HG03469 (cell line): ENCODE results near the gene SARDH.

Experiments used
- ATAC-seq: cut with Tn5 transposase; IDR thresholded peaks from one replicate; pipeline ENCODE4 v1.9.1; 2021; ENCODE audit warnings: mild to moderate bottlenecking, moderate library complexity, moderate number of reproducible peaks; ENCODE audit not compliant: unreplicated experiment

Gene SARDH

GRCh38 chr9:133735415-133735775 is 2.8 kb downstream of the SARDH start:
- ATAC-seq, result no peak

- no peak for ATAC-seq
These were observed 3.4 kb downstream of the SARDH start for GRCh38 chr9:133734590-133735414.

GRCh38 chr9:133733796-133734533 is 4.2 kb downstream of the SARDH start:
- ATAC-seq, result no peak

GRCh38 chr9:133733421-133733795 is 4.7 kb downstream of the SARDH start:
- no peak for ATAC-seq

GRCh38 chr9:133732639-133733408 is 5.3 kb downstream of the SARDH start:
- ATAC-seq, result no peak

GRCh38 chr9:133731876-133732638 is 6.1 kb downstream of the SARDH start:
- no peak for ATAC-seq

GRCh38 chr9:133730994-133731715 is 7.0 kb downstream of the SARDH start:
- no peak for ATAC-seq

GRCh38 chr9:133729617-133730281 is 8.4 kb downstream of the SARDH start:
- no peak for ATAC-seq

GRCh38 chr9:133728856-133729616 is 9.1 kb downstream of the SARDH start:
- no peak for ATAC-seq

GRCh38 chr9:133727876-133728441 is 10.2 kb downstream of the SARDH start:
- ATAC-seq, result no peak

- no peak for ATAC-seq
These were observed 10.8 kb downstream of the SARDH start for GRCh38 chr9:133727277-133727875.

- no peak for ATAC-seq
These were observed 11.5 kb downstream of the SARDH start for GRCh38 chr9:133726401-133727276.

GRCh38 chr9:133725886-133726285 is 12.3 kb downstream of the SARDH start:
- no peak for ATAC-seq

GRCh38 chr9:133718563-133719315 is 19.4 kb downstream of the SARDH start:
- ATAC-seq, result no peak

- ATAC-seq, result no peak
These were observed 20.8 kb downstream of the SARDH start for GRCh38 chr9:133717113-133718031.
